Measurements from ENCODE around the gene CRYGN. TPM values are rescaled to one million over a fixed set of nuclear protein-coding genes. Genes with fewer than 3 reads are reported as not detected.

The CRYGN gene
- total and polyA plus RNA-seq, 2 experiments from 2014 or later: 0.59 to 1.5 TPM

- no peak overlapping the region for H3K4me3 ChIP-seq
- DNase-seq (ENCODE audit: low spot score) (no peak), ATAC-seq (no peak)
- no peaks in the 10 kb centered on the region; the same call in 1 of the 2 replicates for H3K36me3 ChIP-seq (ENCODE audit: insufficient read depth)
- H3K4me1 ChIP-seq (ENCODE audit: insufficient read depth): peaks cover 25% of the 10 kb centered on the region
- H3K79me2 ChIP-seq (replicated peaks; ENCODE audit: insufficient read depth): no peaks in the 10 kb centered on the region
- no peak overlapping the region for H2AFZ ChIP-seq
- no peaks in the 10 kb centered on the region for H3K9me2 ChIP-seq (ENCODE audit: insufficient read depth)
- Mint-ChIP-seq H3K9me3 (peaks cover 17% of the 10 kb centered on the region), H3K27me3 (ENCODE audit: insufficient read depth, low read depth, poor library complexity) (peaks cover 11% of the 10 kb centered on the region), H3K36me3 (ENCODE audit: low read depth) (peaks cover 8% of the 10 kb centered on the region; the same call in 1 of the 3 replicates), H3K4me3 (no peak overlapping the region), H3K27ac (no peak overlapping the region), H3K4me1 (peaks cover 28% of the 10 kb centered on the region)
- no peak overlapping the region for H3K27ac ChIP-seq (ENCODE audit: low read depth)
- no peaks in the 10 kb centered on the region for H3K27me3 ChIP-seq (ENCODE audit: insufficient read depth)
- no peaks in the 10 kb centered on the region for H3F3A ChIP-seq (replicated peaks; ENCODE audit: low read depth)
- TF ChIP-seq JUNB (IDR thresholded peaks at IDR 0.05; ENCODE audit: unreplicated experiment) (no peak), ETS1 (IDR thresholded peaks at IDR 0.05) (no peak), CREB1 (CRISPR knock-in tag; IDR thresholded peaks at IDR 0.05; ENCODE audit: low read depth) (no peak), STAT1 (IDR thresholded peaks at IDR 0.05; ENCODE audit: unreplicated experiment) (no peak), ZNF114 (CRISPR knock-in tag; IDR thresholded peaks at IDR 0.05) (no peak), CTCF (conservative IDR thresholded peaks at IDR 0.05; ENCODE audit: low read depth in 2 of 2) (no peak), POLR2AphosphoS5 (IDR thresholded peaks at IDR 0.05; ENCODE audit: low read depth) (no peak), EZH2phosphoT487 (IDR thresholded peaks at IDR 0.05; ENCODE audit: unreplicated experiment) (no peak)
- H3K4me2 ChIP-seq: no peak overlapping the region
- no peaks in the 10 kb centered on the region for H4K20me1 ChIP-seq (replicated peaks; ENCODE audit: insufficient read depth)
Observed at GRCh38 chr7:151426441-151426903, 13.5 kb downstream of the CRYGN start.

GRCh38 chr7:151425670-151426440, 14.1 kb downstream of the CRYGN start:
- Histone ChIP-seq H3K4me2 (no peak overlapping the region), H3K4me3 (no peak overlapping the region), H4K20me1 (replicated peaks; ENCODE audit: insufficient read depth) (no peaks in the 10 kb centered on the region), H3F3A (replicated peaks; ENCODE audit: low read depth) (no peaks in the 10 kb centered on the region), H2AFZ (no peak overlapping the region), H3K4me1 (ENCODE audit: insufficient read depth) (peaks cover 25% of the 10 kb centered on the region), H3K27ac (ENCODE audit: low read depth) (no peak overlapping the region), H3K79me2 (replicated peaks; ENCODE audit: insufficient read depth) (no peaks in the 10 kb centered on the region), H3K27me3 (ENCODE audit: insufficient read depth) (no peaks in the 10 kb centered on the region), H3K9me2 (ENCODE audit: insufficient read depth) (no peaks in the 10 kb centered on the region), H3K36me3 (ENCODE audit: insufficient read depth) (no peaks in the 10 kb centered on the region; the same call in 1 of the 2 replicates)
- Mint-ChIP-seq H3K9me3 (peaks cover 24% of the 10 kb centered on the region), H3K4me3 (no peak overlapping the region), H3K27me3 (ENCODE audit: insufficient read depth, low read depth, poor library complexity) (peaks cover 11% of the 10 kb centered on the region), H3K4me1 (peaks cover 28% of the 10 kb centered on the region), H3K27ac (no peak overlapping the region), H3K36me3 (ENCODE audit: low read depth) (peaks cover 8% of the 10 kb centered on the region; the same call in 2 of the 3 replicates)
- ATAC-seq: no peak
- no peak for DNase-seq (ENCODE audit: low spot score)
- TF ChIP-seq EZH2phosphoT487 (IDR thresholded peaks at IDR 0.05; ENCODE audit: unreplicated experiment): no peak

All from GM23338 (cell line).